EL (cell line): ENCODE data around the gene NFATC4.
A peak's percentile ranks its signal among the peaks of the same experiment; 100 is the strongest.
"Not testable (repeated sequence)": the region's sequence is repeated elsewhere in the genome, so short reads cannot be mapped to it uniquely, and the experiment has no call there.

Experiments used
- DNase-seq: peaks from one replicate; pipeline ENCODE4 v3.0.0-alpha.2; 2016

Gene NFATC4

GRCh38 chr14:24339284-24340151, 28.5 kb upstream of the NFATC4 start, which contains the start of gene RIPK3:
Gene RIPK3 (minus strand): TSS chr14:24339991. CDS start chr14:24339826, 165 bp downstream.
- DNase-seq: no peak

DNA sequence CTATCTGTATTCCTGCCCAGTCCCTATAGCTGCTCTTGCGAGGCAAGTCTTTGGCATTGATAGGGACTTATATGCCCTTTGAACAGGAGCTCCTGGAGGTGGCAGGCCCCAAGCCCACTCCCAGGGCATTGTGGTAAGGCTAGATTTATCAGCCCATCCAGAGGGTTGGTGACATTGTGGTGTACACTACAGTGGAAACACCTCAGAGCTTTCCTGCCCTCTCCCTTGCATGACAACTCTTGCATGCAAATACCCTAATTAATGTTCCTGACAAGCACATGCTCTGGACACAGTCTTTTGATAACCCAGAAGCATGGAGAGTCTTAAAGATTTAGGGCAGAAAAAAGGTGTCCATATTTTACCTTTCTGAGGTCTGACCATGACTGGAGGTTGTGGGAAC, 27.4 kb upstream of the NFATC4 start:
- DNase-seq: no peak

DNA sequence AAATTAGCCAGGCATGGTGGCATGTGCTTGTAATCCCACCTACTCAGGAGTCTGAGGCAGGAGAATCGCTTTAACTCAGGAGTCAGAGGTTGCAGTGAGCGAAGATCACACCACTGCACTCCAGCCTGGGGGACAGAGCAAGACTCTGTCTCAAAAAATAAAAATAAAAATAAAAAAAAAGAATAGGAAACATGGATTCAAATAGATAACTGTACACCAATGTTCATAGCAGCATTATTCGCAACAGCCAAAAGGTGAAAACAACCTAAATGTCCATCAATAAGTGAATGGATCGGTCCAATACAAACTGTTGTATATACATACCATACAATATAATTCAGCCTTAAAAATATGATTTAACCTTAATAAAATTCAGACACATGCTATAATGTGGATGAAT, 25.1 kb upstream of the NFATC4 start:
- DNase-seq: no peak

DNA sequence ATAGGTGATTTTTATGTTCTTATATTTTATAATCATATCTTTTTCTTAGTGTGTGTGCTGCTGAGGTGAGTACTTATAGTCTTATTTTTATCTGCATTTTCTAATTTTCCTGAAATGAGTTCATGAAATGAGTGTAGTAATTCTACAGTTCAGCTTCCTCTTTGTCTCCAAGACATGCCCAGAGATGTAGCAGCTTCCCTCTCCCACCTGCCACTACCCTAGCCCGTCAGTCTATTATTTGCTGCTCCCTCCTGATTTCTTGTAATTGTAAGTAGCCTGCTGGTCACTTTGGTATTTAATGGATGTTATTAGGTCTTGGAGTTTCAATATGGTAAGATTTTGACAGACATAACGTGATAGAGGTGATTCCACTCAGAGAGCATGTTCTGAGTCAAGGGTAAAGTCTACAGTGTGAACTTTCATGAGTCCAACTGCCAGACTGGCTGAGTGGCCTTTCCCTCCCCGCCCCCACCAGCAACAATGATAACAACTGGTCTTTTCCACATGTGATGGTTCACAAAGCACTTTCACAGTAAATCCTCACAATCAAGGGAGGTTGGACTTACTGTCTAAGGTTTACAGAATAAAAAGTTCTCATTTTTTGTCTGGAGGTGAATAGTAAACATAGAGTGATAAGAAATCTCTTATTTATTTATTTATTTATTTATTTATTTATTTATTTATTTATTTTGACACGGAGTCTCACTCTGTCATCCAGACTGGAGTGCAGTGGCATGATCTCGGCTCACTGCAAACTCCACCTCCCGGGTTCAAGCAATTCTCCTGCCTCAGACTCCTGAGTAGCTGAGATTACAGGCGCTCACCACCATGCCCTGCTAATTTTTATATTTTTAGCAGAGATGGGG, 24.0 kb upstream of the NFATC4 start:
- no peak for DNase-seq

DNA sequence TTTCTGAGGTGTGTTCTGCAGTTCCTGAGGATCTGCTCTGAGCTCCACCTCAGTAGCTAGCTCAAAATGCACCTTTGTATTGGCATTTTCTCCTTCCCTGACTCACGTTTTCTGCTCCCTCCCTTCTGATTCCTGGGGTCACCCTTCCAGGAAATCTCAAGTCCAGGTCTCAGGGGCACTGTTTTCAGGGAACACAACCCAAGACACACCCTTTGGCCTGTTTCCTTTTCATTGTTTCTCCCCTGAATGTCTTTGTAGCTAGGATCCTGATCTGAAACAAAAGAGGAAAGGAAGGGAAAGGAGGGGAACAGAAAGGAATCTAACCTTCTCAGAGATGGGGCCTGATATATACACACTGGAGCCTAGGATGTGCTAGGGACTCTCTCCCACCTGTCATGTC, 20.9 kb upstream of the NFATC4 start:
- no peak for DNase-seq

- DNase-seq: no peak
Observed at GRCh38 chr14:24348186-24348585, 19.8 kb upstream of the NFATC4 start.

GRCh38 chr14:24349742-24350141, 18.2 kb upstream of the NFATC4 start:
- DNase-seq: no peak

DNA sequence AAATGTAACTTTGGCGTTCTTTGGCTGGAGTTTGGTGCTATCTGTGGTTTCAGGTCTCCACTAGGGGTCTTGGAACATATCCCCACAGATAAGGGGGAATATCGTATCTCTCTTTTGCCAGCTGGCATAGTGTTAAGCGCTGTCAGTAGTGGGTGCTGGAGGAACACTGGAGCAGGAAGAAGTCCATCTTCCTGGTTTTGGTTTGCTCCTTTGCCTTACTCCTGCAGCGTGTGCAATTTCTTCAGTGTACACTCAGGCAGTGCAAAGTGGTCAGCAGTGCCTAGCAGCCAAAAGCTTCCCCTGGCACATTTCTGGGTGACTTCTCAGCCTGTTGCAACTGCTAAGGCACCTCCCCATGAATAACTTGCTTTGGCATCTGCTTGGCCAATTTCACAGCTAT, 16.5 kb upstream of the NFATC4 start:
- peak; percentile 45 for DNase-seq

DNA sequence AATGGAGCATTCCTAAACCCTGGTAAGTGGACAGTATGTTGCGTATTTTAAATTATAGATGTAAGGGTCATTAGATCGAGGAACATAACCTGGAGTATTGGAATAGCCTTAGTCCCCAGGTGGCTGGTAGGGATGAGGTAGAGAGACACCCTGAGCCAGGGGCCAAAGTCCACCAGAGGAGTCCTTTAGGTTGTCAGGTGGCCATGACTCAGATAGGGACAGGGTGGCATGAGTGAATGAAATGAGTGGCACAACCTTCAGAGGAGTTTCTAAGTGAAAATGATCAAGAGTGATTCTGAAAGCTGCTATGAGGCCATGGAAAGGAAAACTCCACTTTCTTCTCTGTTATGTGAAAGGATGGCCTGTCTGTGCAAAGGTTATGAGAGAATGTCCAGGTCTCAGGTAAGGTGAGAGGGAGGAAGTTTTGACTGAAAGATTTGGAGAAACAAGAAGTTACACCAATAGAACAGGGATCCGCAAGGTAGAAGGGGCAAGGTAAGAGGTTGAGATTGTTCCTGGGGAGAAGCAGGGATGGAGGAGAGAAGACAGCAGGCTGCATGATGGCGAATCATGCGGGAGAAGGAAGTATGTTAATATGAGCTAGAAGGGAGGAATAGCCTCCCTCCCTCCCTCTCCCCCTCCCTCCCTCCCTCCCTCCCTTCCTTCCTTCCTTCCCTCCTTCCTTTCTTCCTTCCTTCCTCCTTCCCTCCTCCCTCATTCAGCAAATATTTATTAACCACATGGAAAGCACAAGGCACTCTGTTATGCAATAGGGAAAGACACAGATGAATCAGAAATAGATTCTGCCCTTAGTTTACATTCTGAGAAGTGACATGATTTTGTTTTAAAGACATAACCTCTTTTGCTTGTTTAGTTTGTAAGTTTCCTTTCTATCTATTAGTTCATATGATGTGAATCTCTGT, 14.2 kb upstream of the NFATC4 start:
- DNase-seq: peak; percentile 61

DNA sequence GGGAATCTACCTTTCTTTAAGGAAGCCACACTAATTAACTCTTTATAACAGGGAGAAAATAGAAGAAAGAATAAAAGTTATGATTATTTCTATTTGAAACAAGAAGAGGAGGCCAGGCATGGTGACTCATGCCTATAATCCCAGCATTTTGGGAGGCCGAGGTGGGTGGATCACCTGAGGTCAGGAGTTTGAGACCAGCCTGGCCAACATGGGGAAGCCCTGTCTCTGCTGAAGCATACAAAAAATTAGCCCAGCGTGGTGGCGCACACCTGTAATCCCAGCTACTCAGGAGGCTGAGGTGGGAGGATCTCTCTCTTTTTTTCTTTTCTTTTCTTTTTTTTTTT, 13.5 kb upstream of the NFATC4 start:
- DNase-seq: not testable (repeated sequence)

DNA sequence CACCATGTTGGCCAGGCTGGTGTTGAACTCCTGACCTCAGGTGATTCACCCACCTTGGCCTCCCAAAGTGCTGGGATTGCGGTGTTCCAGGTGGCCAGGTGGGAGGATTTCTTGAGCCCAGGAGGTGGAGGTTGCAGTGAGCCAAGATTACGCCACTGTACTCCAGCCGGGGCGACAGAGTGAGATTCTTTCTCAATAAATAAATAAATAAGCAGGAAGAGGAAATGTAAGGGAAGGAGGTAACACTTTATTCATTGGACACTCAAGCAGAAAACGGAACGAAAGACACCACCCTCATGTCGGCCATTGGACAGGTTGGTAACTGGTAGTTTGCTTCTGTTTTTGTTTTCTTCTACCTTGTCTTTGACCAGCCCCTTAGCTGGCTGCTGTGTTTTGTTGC, 13.0 kb upstream of the NFATC4 start:
- DNase-seq: no peak

GRCh38 chr14:24356208-24356607, 11.8 kb upstream of the NFATC4 start:
- no peak for DNase-seq

GRCh38 chr14:24360281-24360680, 7.7 kb upstream of the NFATC4 start:
- DNase-seq: no peak

- DNase-seq: no peak
Observed at GRCh38 chr14:24361326-24361725, 6.7 kb upstream of the NFATC4 start.

DNA sequence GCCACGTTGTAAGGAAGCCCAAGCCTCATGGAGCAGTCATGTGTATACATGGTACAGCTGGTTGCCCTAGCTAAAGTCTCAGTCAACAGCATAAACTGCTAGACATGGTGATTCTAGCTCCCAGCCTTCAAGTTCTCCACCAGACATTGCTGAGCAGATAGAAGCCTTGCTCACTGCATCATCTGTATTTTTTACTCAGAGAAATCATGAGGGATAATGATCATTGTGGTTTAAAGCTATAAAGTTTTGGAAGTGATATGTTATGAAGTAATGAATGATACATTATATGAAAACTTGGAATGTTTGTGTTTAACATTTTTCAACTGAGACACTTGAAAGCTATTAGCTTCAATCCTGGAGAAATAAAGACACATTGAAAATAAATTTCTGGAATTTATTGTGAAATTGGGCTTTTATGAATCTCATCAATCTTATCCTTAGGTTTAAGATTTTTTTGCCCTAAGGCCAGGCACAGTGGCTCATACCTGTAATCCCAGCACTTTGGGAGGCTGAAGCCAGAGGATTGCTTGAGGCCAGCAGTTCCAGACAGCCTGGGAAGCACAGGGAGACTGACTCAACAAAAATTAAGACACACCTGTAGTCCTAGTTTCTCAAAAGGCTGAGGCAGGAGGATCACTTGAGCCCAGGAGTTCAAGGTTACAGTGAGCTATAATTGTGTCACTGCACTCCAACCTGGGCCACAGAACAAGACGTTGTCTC, 5.6 kb upstream of the NFATC4 start:
- peak; percentile 77 for DNase-seq

- DNase-seq: no peak
Observed at GRCh38 chr14:24363401-24363800, 4.6 kb upstream of the NFATC4 start.

- no peak for DNase-seq
Observed at GRCh38 chr14:24364841-24365240, 3.1 kb upstream of the NFATC4 start.

- peak; percentile 94 for DNase-seq
Observed at GRCh38 chr14:24365600-24366412, 2.2 kb upstream of the NFATC4 start.

DNA sequence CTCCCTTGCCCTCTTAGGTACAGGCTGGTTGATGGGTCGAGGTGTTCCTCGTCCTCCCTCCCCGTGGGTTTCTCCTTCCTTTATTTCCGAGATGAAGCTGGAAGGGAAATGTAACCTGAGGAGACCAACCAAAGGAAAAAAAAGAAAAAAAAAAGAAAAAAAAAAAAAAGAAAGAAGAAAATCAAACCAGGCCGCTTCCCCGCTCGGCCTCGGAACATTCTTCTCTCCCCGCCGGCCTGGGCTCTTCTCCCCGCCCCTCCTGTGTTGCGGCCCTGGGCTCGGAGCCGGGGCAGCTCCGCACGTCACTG, 1.6 kb upstream of the NFATC4 start:
- no peak for DNase-seq

- peak; percentile 96 for DNase-seq
Observed at GRCh38 chr14:24366721-24367513, 1.1 kb upstream of the NFATC4 start.

DNA sequence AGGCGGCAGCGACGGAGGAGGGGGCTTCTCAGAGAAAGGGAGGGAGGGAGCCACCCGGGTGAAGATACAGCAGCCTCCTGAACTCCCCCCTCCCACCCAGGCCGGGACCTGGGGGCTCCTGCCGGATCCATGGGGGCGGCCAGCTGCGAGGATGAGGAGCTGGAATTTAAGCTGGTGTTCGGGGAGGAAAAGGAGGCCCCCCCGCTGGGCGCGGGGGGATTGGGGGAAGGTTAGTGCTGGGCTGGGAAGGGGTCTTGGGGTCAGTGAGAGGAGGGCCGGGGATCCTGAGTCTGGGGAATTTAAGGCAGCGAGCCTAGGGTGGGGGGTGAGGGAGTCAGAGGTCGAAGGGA, 203 bp downstream of the NFATC4 start:
- DNase-seq: no peak
